PC-3 (cell line): ENCODE measurements around the gene DIS3L2. TPM values are rescaled to one million over a fixed set of nuclear protein-coding genes. Genes with fewer than 3 reads are reported as not detected.

Experiments used
- ATAC-seq: fragments of 200-7000 bp; cut with Tn5 transposase; 2 replicates; pipeline ENCODE4 v1.9.1; 2020; ENCODE audit warnings: mild to moderate bottlenecking, moderate library complexity
- BruUV-seq: library from RNA; stranded (reverse); fragments of 400-500 nt; replicated peaks from 2 replicates; lab custom pipeline; 2021; lab: Mats Ljungman, UMichigan
- CTCF ChIA-PET: fragments of 300-600 bp; sonication (Branson Sonifier 250); formaldehyde crosslinking; loops from one replicate; lab custom pipeline; 2022; ENCODE audit warnings: antibody characterized with exemption; lab: Charles Lee
- POLR2A ChIA-PET: fragments of 300-600 bp; sonication (Branson Sonifier 250); formaldehyde crosslinking; loops from one replicate; lab custom pipeline; 2022; ENCODE audit warnings: antibody characterized with exemption; ENCODE audit not compliant: unreplicated experiment; lab: Charles Lee
- DNase-seq: peaks from one replicate; pipeline ENCODE4 v3.0.0-alpha.2; 2015
- H2AFZ ChIP-seq: fragments of 300-600 bp; sonication (generic); 2 replicates; pipeline ENCODE4 v1.6.0; 2016; ENCODE audit warnings: antibody characterized with exemption, low read length
- H3F3A ChIP-seq: fragments of 300-600 bp; sonication (generic); one replicate; pipeline ENCODE4 v1.6.0; 2017; ENCODE audit warnings: antibody characterized with exemption, low read length, control low read depth, mild to moderate bottlenecking; ENCODE audit not compliant: unreplicated experiment
- H3K27ac ChIP-seq: fragments of 300-600 bp; sonication (generic); 2 replicates; pipeline ENCODE4 v1.5.1; 2016; ENCODE audit warnings: mild to moderate bottlenecking, low read length
- H3K27me3 ChIP-seq: fragments of 300-600 bp; sonication (generic); 2 replicates; pipeline ENCODE4 v1.6.1; 2016; ENCODE audit warnings: low read length, mixed read lengths
- H3K36me3 ChIP-seq: fragments of 300-600 bp; sonication (generic); 2 replicates; pipeline ENCODE4 v1.6.1; 2016; ENCODE audit warnings: low read depth, mixed run types, low read length, mixed read lengths
- H3K4me1 ChIP-seq: fragments of 300-600 bp; sonication (generic); 2 replicates; pipeline ENCODE4 v1.5.1; 2016; ENCODE audit warnings: low read length; ENCODE audit not compliant: insufficient read depth
- H3K4me2 ChIP-seq: fragments of 300-600 bp; sonication (generic); 2 replicates; pipeline ENCODE4 v1.6.0; 2016; ENCODE audit warnings: low read length
- H3K4me3 ChIP-seq: fragments of 300-600 bp; sonication (generic); 2 replicates; pipeline ENCODE4 v1.5.1; 2016; ENCODE audit warnings: mild to moderate bottlenecking, low read length, mixed read lengths
- H3K79me2 ChIP-seq: fragments of 300-600 bp; sonication (generic); 2 replicates; pipeline ENCODE4 v1.6.1; 2017; ENCODE audit warnings: low read length, mixed read lengths
- H3K9ac ChIP-seq: fragments of 300-600 bp; sonication (generic); 2 replicates; pipeline ENCODE4 v1.6.0; 2016; ENCODE audit warnings: mild to moderate bottlenecking, low read length
- H3K9me2 ChIP-seq: fragments of 300-600 bp; sonication (generic); replicated peaks from 2 replicates; pipeline ENCODE4 v1.6.1; 2016; ENCODE audit warnings: mixed run types, low read length, mixed read lengths
- H3K9me3 ChIP-seq: fragments of 300-600 bp; sonication (generic); 2 replicates; pipeline ENCODE4 v1.6.1; 2016; ENCODE audit warnings: low read length, mixed read lengths
- H4K20me1 ChIP-seq: fragments of 300-600 bp; sonication (generic); 2 replicates; pipeline ENCODE4 v1.6.1; 2016; ENCODE audit warnings: low read length, mixed read lengths
- CTCF ChIP-seq: fragments of 300-600 bp; sonication (generic); conservative IDR thresholded peaks from 2 replicates; pipeline ENCODE4 v1.5.1; 2017; ENCODE audit warnings: antibody characterized with exemption, low read depth, mild to moderate bottlenecking, low read length
- EZH2 ChIP-seq: fragments of 300-600 bp; sonication (generic); IDR thresholded peaks from one replicate; pipeline ENCODE4 v1.6.1; 2017; ENCODE audit warnings: antibody characterized with exemption, mild to moderate bottlenecking, low read length; ENCODE audit not compliant: unreplicated experiment
- EZH2phosphoT487 ChIP-seq: fragments of 300-600 bp; sonication (generic); IDR thresholded peaks from 2 replicates; pipeline ENCODE4 v1.6.1; 2018; ENCODE audit warnings: mild to moderate bottlenecking, antibody characterized with exemption, low read length, borderline replicate concordance
- intact Hi-C: fragments of 100-400 bp; cut with micrococcal nuclease; formaldehyde crosslinking; loops from 2 replicates; pipeline ENCODE4 v1.9.0; 2023
- total RNA-seq: library from RNA; depleted of rRNA; stranded (reverse); fragments of >200 nt; gene quantifications from 2 replicates; pipeline ENCODE4 v1.2.3, GENCODE V29; 2014

The DIS3L2 gene
- total RNA-seq, 1 experiment from 2014 or later: 22.8 TPM

GRCh38 chr2:231922311-231923009, 39.1 kb upstream of the DIS3L2 start:
- DNase-seq (no peak), ATAC-seq (no peak)
- Histone ChIP-seq H3K4me1 (0 out of 2 replicates have a peak, but pooled peaks cover 8% of the 10 kb centered on the region), H3K27me3 (peaks cover 20% of the 10 kb centered on the region), H3K27ac (no peak overlapping the region), H3K9me3 (no peaks in the 10 kb centered on the region), H3K9ac (no peak overlapping the region), H2AFZ (no peak overlapping the region), H3K4me2 (no peak overlapping the region), H3K36me3 (no peaks in the 10 kb centered on the region), H3F3A (no peaks in the 10 kb centered on the region), H4K20me1 (no peaks in the 10 kb centered on the region), H3K4me3 (no peak overlapping the region), H3K9me2 (no peaks in the 10 kb centered on the region), H3K79me2 (no peaks in the 10 kb centered on the region)
- POLR2A ChIA-PET: no interaction called here
- BruUV-seq: no TSS peak
- TF ChIP-seq CTCF: no peak
- no peak for TF ChIP-seq EZH2
- no peak for TF ChIP-seq EZH2phosphoT487
- intact Hi-C loops: loop anchor here (2.0 kb wide), 1 partner anchor 214 kb away; no protein-coding TSS in a partner anchor
- CTCF ChIA-PET: no interaction called here

DNA sequence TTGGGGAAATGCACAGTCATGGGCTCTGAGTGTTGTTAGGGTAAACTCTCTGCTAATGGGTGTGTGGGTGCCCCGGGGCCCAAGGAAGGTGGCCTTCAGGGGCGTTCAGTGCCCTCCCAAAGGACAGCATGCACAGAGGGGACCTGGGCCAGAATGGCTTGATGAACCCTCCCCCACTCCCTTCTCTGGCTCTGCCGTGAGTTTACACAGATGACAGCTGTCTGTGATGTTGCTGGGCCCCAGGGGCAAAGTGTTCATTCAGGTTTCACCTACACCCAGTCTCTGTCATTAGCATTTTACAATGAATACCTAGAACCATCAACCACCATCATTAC, 38.5 kb upstream of the DIS3L2 start:
- H3K36me3 ChIP-seq: no peaks in the 10 kb centered on the region
- intact Hi-C loops: loop anchor here (2.0 kb wide), 1 partner anchor 214 kb away; no protein-coding TSS in a partner anchor
- H3F3A ChIP-seq: no peaks in the 10 kb centered on the region
- H3K9me3 ChIP-seq: no peaks in the 10 kb centered on the region
- H3K9ac ChIP-seq: no peak overlapping the region
- ChIA-PET CTCF (no interaction called here), POLR2A (no interaction called here)
- no peak overlapping the region for H3K4me3 ChIP-seq
- BruUV-seq: no TSS peak
- no peaks in the 10 kb centered on the region for H4K20me1 ChIP-seq
- H3K79me2 ChIP-seq: no peaks in the 10 kb centered on the region
- no peak overlapping the region for H3K27ac ChIP-seq
- H3K27me3 ChIP-seq: peaks cover 25% of the 10 kb centered on the region
- H3K4me1 ChIP-seq: 0 out of 2 replicates have a peak, but pooled peaks cover 8% of the 10 kb centered on the region
- TF ChIP-seq CTCF (no peak), EZH2phosphoT487 (no peak), EZH2 (no peak)
- H3K4me2 ChIP-seq: no peak overlapping the region
- H3K9me2 ChIP-seq: no peaks in the 10 kb centered on the region
- DNase-seq: no peak
- ATAC-seq: no peak
- no peak overlapping the region for H2AFZ ChIP-seq
